Caco-2 (cell line): ENCODE measurements around the gene TMA7. TPM values are rescaled to one million over a fixed set of nuclear protein-coding genes. Genes with fewer than 3 reads are reported as not detected.

ENCODE experiments used
- BruUV-seq: library from RNA; stranded (reverse); fragments of 400-500 nt; replicated peaks from 2 replicates; lab custom pipeline; 2021; lab: Mats Ljungman, UMichigan
- CTCF ChIA-PET: fragments of 300-600 bp; sonication (Branson Sonifier 250); formaldehyde crosslinking; loops from one replicate; lab custom pipeline; 2022; ENCODE audit warnings: antibody characterized with exemption; lab: Charles Lee
- POLR2A ChIA-PET: fragments of 300-600 bp; sonication (Branson Sonifier 250); formaldehyde crosslinking; loops from one replicate; lab custom pipeline; 2022; ENCODE audit warnings: antibody characterized with exemption; lab: Charles Lee
- DNase-seq, 2 experiments: peaks; one replicate each; pipeline versions ENCODE4 v3.0.0 to v3.0.0-alpha.2; 2020 to 2022
- H3K27me3 ChIP-seq: replicated peaks from 2 replicates; pipeline ENCODE4 v1.6.0; 2011; ENCODE audit warnings: low read length; ENCODE audit not compliant: control insufficient read depth, insufficient read depth
- H3K36me3 ChIP-seq: 2 replicates; pipeline ENCODE4 v1.5.1; 2011; ENCODE audit warnings: low read length; ENCODE audit not compliant: control insufficient read depth, insufficient read depth
- H3K4me1 ChIP-seq: fragments of 250-450 bp; sonication (Bioruptor Pico); 2 replicates; pipeline ENCODE4 v1.5.1; 2020; ENCODE audit warnings: mild to moderate bottlenecking
- H3K4me3 ChIP-seq: 2 replicates; pipeline ENCODE4 v1.5.1; 2011; ENCODE audit warnings: low read depth, mild to moderate bottlenecking, control low read depth, low read length
- H3K9me3 ChIP-seq: fragments of 250-450 bp; sonication (Bioruptor Pico); 2 replicates; pipeline ENCODE4 v1.5.1; 2020; ENCODE audit warnings: mild to moderate bottlenecking, moderate library complexity
- H3K27ac Mint-ChIP-seq: one replicate; pipeline ENCODE4 v1.8.0; 2022; ENCODE audit warnings: mixed read lengths; ENCODE audit not compliant: unreplicated experiment
- H3K27me3 Mint-ChIP-seq: one replicate; pipeline ENCODE4 v1.8.0; 2022; ENCODE audit warnings: mixed read lengths; ENCODE audit not compliant: insufficient read depth, unreplicated experiment
- H3K36me3 Mint-ChIP-seq: one replicate; pipeline ENCODE4 v1.8.0; 2022; ENCODE audit warnings: mild to moderate bottlenecking, mixed read lengths; ENCODE audit not compliant: insufficient read depth, unreplicated experiment
- H3K4me1 Mint-ChIP-seq: one replicate; pipeline ENCODE4 v1.8.0; 2022; ENCODE audit warnings: low read depth, mixed read lengths; ENCODE audit not compliant: unreplicated experiment
- H3K4me3 Mint-ChIP-seq: one replicate; pipeline ENCODE4 v1.8.0; 2022; ENCODE audit warnings: mild to moderate bottlenecking, moderate library complexity, mixed read lengths; ENCODE audit not compliant: unreplicated experiment
- H3K9me3 Mint-ChIP-seq: one replicate; pipeline ENCODE4 v1.8.0; 2022; ENCODE audit warnings: mixed read lengths; ENCODE audit not compliant: unreplicated experiment
- intact Hi-C: fragments of 100-400 bp; cut with micrococcal nuclease; formaldehyde crosslinking; loops from one replicate; pipeline ENCODE4 v1.10.0; 2022; ENCODE audit not compliant: unreplicated experiment
- total RNA-seq: library from RNA; stranded (reverse); gene quantifications from 2 replicates; pipeline ENCODE4 v1.2.3, GENCODE V29; 2022
- TF ChIP-seq, protein P1 (sequence below), 2 experiments: fragments of 200-600 bp in 1 of 2; IDR thresholded peaks; 1 replicate in 1 of 2; 2 replicates in 1 of 2; pipeline versions ENCODE4 v1.5.1 to v1.8.0; 2011 to 2022; ENCODE audit warnings: antibody characterized with exemption in 1 of 2, control low read depth in 1 of 2, inconsistent platforms in 1 of 2, low read depth in 1 of 2, low read length in 1 of 2, mild to moderate bottlenecking in 1 of 2, moderate library complexity in 1 of 2; ENCODE audit not compliant: insufficient read depth in 1 of 2, severe bottlenecking in 1 of 2, unreplicated experiment in 1 of 2

TMA7 gene
- total RNA-seq, 1 experiment from 2014 or later, result 205 TPM

DNA sequence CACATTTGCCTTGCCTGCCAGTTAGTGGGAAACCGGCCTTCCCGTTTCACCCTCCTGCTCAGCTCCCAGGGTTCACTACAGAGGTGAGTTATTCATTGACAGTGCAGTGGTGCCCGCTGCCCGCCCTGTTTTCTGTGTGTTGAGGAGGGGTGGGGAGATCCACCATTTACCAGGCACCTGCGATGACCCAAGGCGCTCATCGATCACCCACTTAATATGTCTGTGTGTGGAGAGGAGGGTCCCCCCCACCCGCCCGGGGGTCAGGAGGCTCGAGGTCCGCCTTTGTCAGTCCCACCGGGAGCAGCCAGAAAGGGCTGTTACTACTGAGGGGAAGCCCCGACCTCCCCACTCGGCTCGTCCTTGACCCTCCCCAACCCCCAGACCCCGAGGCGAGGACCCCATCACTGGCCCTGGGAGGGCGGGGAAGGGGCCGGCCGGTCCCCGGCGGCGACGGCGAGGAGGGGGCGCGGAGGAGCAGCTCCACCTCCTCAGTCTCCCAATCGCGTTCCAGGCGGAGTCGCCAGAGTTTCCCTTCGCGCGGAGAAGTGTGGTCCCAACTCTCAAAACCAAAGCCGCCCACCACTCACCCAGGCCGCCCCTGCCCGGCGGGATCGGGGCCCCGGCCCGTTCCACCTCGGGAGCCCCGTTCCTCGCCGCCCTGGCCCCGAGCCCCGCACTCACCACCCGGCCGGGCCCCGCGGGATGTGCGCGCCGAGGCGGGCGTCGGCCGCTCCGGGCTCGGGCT lies 11.3 kb upstream of the TMA7 start:
- Histone ChIP-seq H3K27me3 (no peaks in the 10 kb centered on the region), H3K9me3 (no peaks in the 10 kb centered on the region), H3K4me1 (peaks cover 59% of the 10 kb centered on the region), H3K4me3 (peak overlapping the region; percentile 84), H3K36me3 (peaks cover 8% of the 10 kb centered on the region)
- ChIA-PET CTCF (interaction anchor here (1.0 to 1.9 kb wide), 2 partner anchors 28 to 129 kb away, joined by 3 to 15 read pairs; no protein-coding TSS in a partner anchor), POLR2A (interaction anchor here (1.4 to 2.8 kb wide), 2 partner anchors 11 to 18 kb away, joined by 4 to 12 read pairs; partner anchors contain the start of genes ATRIP, CCDC51 and TMA7)
- Mint-ChIP-seq H3K4me3 (peak overlapping the region; percentile 98), H3K27me3 (no peaks in the 10 kb centered on the region), H3K27ac (peak overlapping the region; percentile 82), H3K9me3 (no peaks in the 10 kb centered on the region), H3K4me1 (peaks cover 50% of the 10 kb centered on the region), H3K36me3 (peaks cover 73% of the 10 kb centered on the region)
- TF ChIP-seq, protein P1, sequence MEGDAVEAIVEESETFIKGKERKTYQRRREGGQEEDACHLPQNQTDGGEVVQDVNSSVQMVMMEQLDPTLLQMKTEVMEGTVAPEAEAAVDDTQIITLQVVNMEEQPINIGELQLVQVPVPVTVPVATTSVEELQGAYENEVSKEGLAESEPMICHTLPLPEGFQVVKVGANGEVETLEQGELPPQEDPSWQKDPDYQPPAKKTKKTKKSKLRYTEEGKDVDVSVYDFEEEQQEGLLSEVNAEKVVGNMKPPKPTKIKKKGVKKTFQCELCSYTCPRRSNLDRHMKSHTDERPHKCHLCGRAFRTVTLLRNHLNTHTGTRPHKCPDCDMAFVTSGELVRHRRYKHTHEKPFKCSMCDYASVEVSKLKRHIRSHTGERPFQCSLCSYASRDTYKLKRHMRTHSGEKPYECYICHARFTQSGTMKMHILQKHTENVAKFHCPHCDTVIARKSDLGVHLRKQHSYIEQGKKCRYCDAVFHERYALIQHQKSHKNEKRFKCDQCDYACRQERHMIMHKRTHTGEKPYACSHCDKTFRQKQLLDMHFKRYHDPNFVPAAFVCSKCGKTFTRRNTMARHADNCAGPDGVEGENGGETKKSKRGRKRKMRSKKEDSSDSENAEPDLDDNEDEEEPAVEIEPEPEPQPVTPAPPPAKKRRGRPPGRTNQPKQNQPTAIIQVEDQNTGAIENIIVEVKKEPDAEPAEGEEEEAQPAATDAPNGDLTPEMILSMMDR (IDR thresholded peaks at IDR 0.05; ENCODE audit: insufficient read depth in 1 of 2, low read depth in 1 of 2, low read length in 1 of 2, severe bottlenecking in 1 of 2, unreplicated experiment in 1 of 2), result no peak
- BruUV-seq, result no TSS peak
- intact Hi-C loops, result no loop called here
- DNase-seq, result peak; percentile 69 to 79

DNA sequence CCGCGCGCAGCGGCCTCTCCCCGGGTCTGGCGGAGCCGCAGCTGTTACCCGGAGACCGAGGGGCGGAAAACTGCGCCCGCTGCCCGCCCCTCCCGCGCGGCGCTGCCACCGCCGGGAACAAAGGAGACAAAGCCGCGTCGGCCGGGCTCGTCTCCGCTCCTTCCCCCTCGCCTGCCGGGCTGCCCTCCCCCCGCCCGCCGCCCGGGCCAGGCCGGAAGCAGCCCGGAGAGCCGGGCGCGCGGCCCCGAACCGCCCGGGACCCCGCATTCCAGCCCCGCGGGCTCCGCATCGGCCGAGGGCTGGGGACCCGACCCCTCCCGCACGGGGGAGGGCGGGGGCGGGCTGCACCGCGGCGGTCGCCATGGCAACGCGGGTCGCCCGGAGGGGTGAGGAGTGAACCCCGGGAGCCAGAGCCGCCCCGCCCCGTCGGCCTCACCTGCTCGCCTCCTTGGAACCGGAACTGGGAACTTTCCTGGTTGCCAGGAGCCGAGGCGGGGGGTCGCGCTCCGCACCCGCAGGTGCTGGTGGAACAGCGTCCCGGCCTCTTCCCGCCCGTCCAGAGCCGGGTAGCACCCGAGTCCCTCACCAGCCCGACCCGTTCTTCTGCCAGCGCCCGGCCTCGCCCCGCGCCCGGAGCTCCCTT lies 10.6 kb upstream of the TMA7 start:
- H3K4me3 ChIP-seq, result peak overlapping the region; percentile 84
- intact Hi-C loops, result no loop called here
- Mint-ChIP-seq H3K27ac (no peak overlapping the region), H3K4me3 (peak overlapping the region; percentile 98), H3K27me3 (no peaks in the 10 kb centered on the region), H3K36me3 (peaks cover 75% of the 10 kb centered on the region), H3K4me1 (peaks cover 52% of the 10 kb centered on the region), H3K9me3 (no peaks in the 10 kb centered on the region)
- H3K27me3 ChIP-seq, result no peaks in the 10 kb centered on the region
- TF ChIP-seq, protein P1 (IDR thresholded peaks at IDR 0.05; ENCODE audit: insufficient read depth in 1 of 2, low read depth in 1 of 2, low read length in 1 of 2, severe bottlenecking in 1 of 2, unreplicated experiment in 1 of 2), result no peak
- ChIA-PET POLR2A (interaction anchor here (1.2 to 2.8 kb wide), 3 partner anchors 10 to 241 kb away, joined by 3 to 12 read pairs (median 4); partner anchors contain the start of genes ATRIP, CCDC51, CDC25A and TMA7), CTCF (interaction anchor here (1.9 kb wide), 1 partner anchor 29 kb away, joined by 15 read pairs; no protein-coding TSS in a partner anchor)
- H3K36me3 ChIP-seq, result peaks cover 6% of the 10 kb centered on the region
- peak; percentile 87 for DNase-seq
- no peaks in the 10 kb centered on the region for H3K9me3 ChIP-seq
- H3K4me1 ChIP-seq, result peaks cover 65% of the 10 kb centered on the region
- no TSS peak for BruUV-seq
